ENCODE results near the gene REG4. TPM values are rescaled to one million over a fixed set of nuclear protein-coding genes. Genes with fewer than 3 reads are reported as not detected.

The REG4 gene
- total and polyA plus RNA-seq, 2 donors (not counting 1 experiment from before 2014, with no cell fraction given), result not detected

DNA sequence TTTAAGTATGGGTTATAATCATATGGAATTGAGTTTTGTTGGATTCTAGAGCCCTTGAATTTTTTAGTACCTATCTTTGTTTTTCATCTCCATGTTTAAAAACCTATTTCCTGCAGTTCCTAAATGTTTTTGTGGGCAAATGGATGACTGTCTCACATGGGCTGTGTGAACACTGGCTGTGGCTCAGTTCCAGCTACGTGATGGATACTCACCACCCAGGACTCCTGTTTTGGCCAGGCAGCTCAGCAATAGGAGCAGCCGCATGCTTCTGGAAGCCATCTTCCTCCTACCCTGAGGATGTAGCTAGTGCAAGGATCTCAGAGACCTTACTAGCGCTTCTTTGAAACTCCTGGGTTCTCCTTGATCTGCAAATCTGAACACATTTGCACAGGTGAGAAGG is 2.8 kb downstream of the REG4 start:
- CTCF ChIA-PET, result interaction anchor here (0.6 to 1.7 kb wide), 13 partner anchors 9 to 604 kb away, joined by 3 to 11 read pairs (median 4); no protein-coding TSS in a partner anchor
- H3K4me1 Mint-ChIP-seq, result no peaks in the 10 kb centered on the region
- H3K27ac ChIP-seq (ENCODE audit: low read length in 2 of 2), result no peak overlapping the region
- no peak overlapping the region for H3K27ac Mint-ChIP-seq
- POLR2A ChIA-PET, result no interaction called here
- WGBS (ENCODE audit: insufficient coverage), result 18% methylated on average over 1 of the region's 3 CpGs
- H3K79me2 ChIP-seq (ENCODE audit: control insufficient read depth, insufficient read depth, low read length), result no peaks in the 10 kb centered on the region
- DNase-seq (no peak), ATAC-seq (ENCODE audit: low read depth) (no peak)
- H3K4me1 ChIP-seq (ENCODE audit: control insufficient read depth in 2 of 2, insufficient read depth in 2 of 2, low read length in 2 of 2), result no peaks in the 10 kb centered on the region
- no peak overlapping the region for H3K4me2 ChIP-seq (replicated peaks; ENCODE audit: low read depth, low read length, poor library complexity, severe bottlenecking)
- H3K9ac ChIP-seq (ENCODE audit: low read length), result no peak overlapping the region
- no peak overlapping the region for H3K4me3 ChIP-seq (ENCODE audit: control extremely low read depth in 1 of 5, extremely low read depth in 1 of 5, insufficient read depth in 1 of 5, low read depth in 2 of 5, low read length in 4 of 5)
- intact Hi-C loops (cut with micrococcal nuclease), result no loop called here
- peaks cover 24% of the 10 kb centered on the region for H3K27me3 Mint-ChIP-seq
- peaks cover 0 to 15% (median 5%) of the 10 kb centered on the region in 4 experiments for H3K27me3 ChIP-seq (replicated peaks in 1 of 4; ENCODE audit: control extremely low read depth in 1 of 4, control insufficient read depth in 3 of 4, insufficient read depth in 4 of 4, low read length in 3 of 4)
- no peak overlapping the region for H2AFZ ChIP-seq (ENCODE audit: insufficient read depth, low read depth, low read length, poor library complexity, severe bottlenecking)
- TF ChIP-seq EZH2 (IDR thresholded peaks at IDR 0.05; ENCODE audit: borderline replicate concordance, insufficient read depth, low read depth, low read length, poor library complexity, severe bottlenecking) (no peak), CTCF (IDR thresholded peaks at IDR 0.05) (no peak)
- H3K9me3 ChIP-seq (ENCODE audit: control extremely low read depth in 1 of 3, control insufficient read depth in 2 of 3, insufficient read depth in 1 of 3, low read length in 2 of 3), result no peaks in the 10 kb centered on the region
- H3K4me3 Mint-ChIP-seq, result no peak overlapping the region
- no peaks in the 10 kb centered on the region for H3K36me3 ChIP-seq (replicated peaks in 1 of 2; ENCODE audit: control extremely low read depth in 1 of 2, control insufficient read depth in 1 of 2, extremely low read depth in 1 of 2, insufficient read depth in 2 of 2, low read length in 1 of 2)
- no peaks in the 10 kb centered on the region for H4K20me1 ChIP-seq (ENCODE audit: control insufficient read depth, insufficient read depth, low read length, poor library complexity, severe bottlenecking)
- H3K9me3 Mint-ChIP-seq (ENCODE audit: insufficient read depth), result no peaks in the 10 kb centered on the region

DNA sequence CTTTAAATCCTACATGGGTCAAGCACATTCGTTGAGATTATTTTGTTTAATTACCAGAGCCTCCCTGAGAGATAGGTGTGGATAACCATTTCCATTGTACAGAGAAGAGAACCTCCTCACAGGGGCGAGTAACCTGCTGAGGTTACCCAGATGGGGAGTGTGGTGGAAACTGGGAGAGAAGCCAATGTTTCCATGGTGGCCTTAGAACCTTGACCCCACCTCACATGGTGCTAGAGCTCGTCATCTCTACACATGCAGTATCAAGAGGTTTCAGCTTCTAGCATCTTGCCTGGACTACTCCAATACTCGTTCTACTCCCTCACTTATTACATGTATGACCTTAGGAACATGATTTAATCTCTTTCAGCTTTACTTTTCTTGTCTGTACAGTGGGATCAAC is 4.8 kb downstream of the REG4 start:
- CTCF ChIA-PET, result interaction anchor here (1.6 kb wide), 1 partner anchor 9 kb away, joined by 5 read pairs; no protein-coding TSS in a partner anchor
- H3K4me1 ChIP-seq (ENCODE audit: control insufficient read depth in 2 of 2, insufficient read depth in 2 of 2, low read length in 2 of 2), result no peaks in the 10 kb centered on the region
- H3K27me3 Mint-ChIP-seq, result peaks cover 24% of the 10 kb centered on the region

More for the DNA sequence above, 4.8 kb downstream of the REG4 start:
- no peak overlapping the region for H2AFZ ChIP-seq (ENCODE audit: insufficient read depth, low read depth, low read length, poor library complexity, severe bottlenecking)
- no peak overlapping the region for H3K4me3 ChIP-seq (ENCODE audit: control extremely low read depth in 1 of 5, extremely low read depth in 1 of 5, insufficient read depth in 1 of 5, low read depth in 2 of 5, low read length in 4 of 5)
- no peaks in the 10 kb centered on the region for H3K9me3 ChIP-seq (ENCODE audit: control extremely low read depth in 1 of 3, control insufficient read depth in 2 of 3, insufficient read depth in 1 of 3, low read length in 2 of 3)
- ATAC-seq (ENCODE audit: low read depth) (no peak), DNase-seq (no peak)
- H3K27ac Mint-ChIP-seq, result no peak overlapping the region
- H3K9ac ChIP-seq (ENCODE audit: low read length), result no peak overlapping the region
- no peak overlapping the region for H3K4me2 ChIP-seq (replicated peaks; ENCODE audit: low read depth, low read length, poor library complexity, severe bottlenecking)
- no peak overlapping the region for H3K27ac ChIP-seq (ENCODE audit: low read length in 2 of 2)
- no peaks in the 10 kb centered on the region for H3K9me3 Mint-ChIP-seq (ENCODE audit: insufficient read depth)
- H3K4me1 Mint-ChIP-seq, result no peaks in the 10 kb centered on the region
- intact Hi-C loops (cut with micrococcal nuclease), result no loop called here
- H3K27me3 ChIP-seq (replicated peaks in 1 of 4; ENCODE audit: control extremely low read depth in 1 of 4, control insufficient read depth in 3 of 4, insufficient read depth in 4 of 4, low read length in 3 of 4), result peaks cover 0 to 15% (median 3%) of the 10 kb centered on the region in 4 experiments
- no peaks in the 10 kb centered on the region for H3K79me2 ChIP-seq (ENCODE audit: control insufficient read depth, insufficient read depth, low read length)
- POLR2A ChIA-PET, result no interaction called here
- 88% methylated on average over 2 of the region's 4 CpGs for WGBS (ENCODE audit: insufficient coverage)
- H3K36me3 ChIP-seq (replicated peaks in 1 of 2; ENCODE audit: control extremely low read depth in 1 of 2, control insufficient read depth in 1 of 2, extremely low read depth in 1 of 2, insufficient read depth in 2 of 2, low read length in 1 of 2), result no peaks in the 10 kb centered on the region
- H3K4me3 Mint-ChIP-seq, result no peak overlapping the region
- no peaks in the 10 kb centered on the region for H4K20me1 ChIP-seq (ENCODE audit: control insufficient read depth, insufficient read depth, low read length, poor library complexity, severe bottlenecking)
- TF ChIP-seq EZH2 (IDR thresholded peaks at IDR 0.05; ENCODE audit: borderline replicate concordance, insufficient read depth, low read depth, low read length, poor library complexity, severe bottlenecking) (no peak), CTCF (IDR thresholded peaks at IDR 0.05) (no peak)

Measured in B cell (primary cell).